Activated naive CD4-positive, alpha-beta T cell treated with anti-CD3 and anti-CD28 coated beads, Interleukin-2, amount 10 ng/mL, durations not matched to agents 7 days and 5 days (primary cell): ENCODE results near the gene PTX4.
A peak's percentile ranks its signal among the peaks of the same experiment; 100 is the strongest.

Source experiments
- CTCF ChIA-PET: fragments of 350-600 bp; sonication (Branson Sonifier 250); formaldehyde crosslinking; loops from one replicate; lab custom pipeline; 2021; ENCODE audit warnings: antibody characterized with exemption; lab: Charles Lee
- DNase-seq: peaks from one replicate; pipeline ENCODE4 v3.0.0-alpha.2; 2020
- H3K27ac Mint-ChIP-seq: one replicate; pipeline ENCODE4 v1.8.0; 2021; ENCODE audit warnings: mild to moderate bottlenecking, moderate library complexity, mixed read lengths
- H3K27me3 Mint-ChIP-seq: one replicate; pipeline ENCODE4 v1.8.0; 2021; ENCODE audit warnings: mild to moderate bottlenecking, mixed read lengths
- H3K36me3 Mint-ChIP-seq: one replicate; pipeline ENCODE4 v1.8.0; 2021; ENCODE audit warnings: mixed read lengths
- H3K4me1 Mint-ChIP-seq: one replicate; pipeline ENCODE4 v1.8.0; 2021; ENCODE audit warnings: mixed read lengths
- H3K4me3 Mint-ChIP-seq: one replicate; pipeline ENCODE4 v1.8.0; 2021; ENCODE audit warnings: mild to moderate bottlenecking, moderate library complexity, mixed read lengths
- H3K9me3 Mint-ChIP-seq: one replicate; pipeline ENCODE4 v1.8.0; 2021; ENCODE audit warnings: mixed read lengths

The PTX4 gene

DNA sequence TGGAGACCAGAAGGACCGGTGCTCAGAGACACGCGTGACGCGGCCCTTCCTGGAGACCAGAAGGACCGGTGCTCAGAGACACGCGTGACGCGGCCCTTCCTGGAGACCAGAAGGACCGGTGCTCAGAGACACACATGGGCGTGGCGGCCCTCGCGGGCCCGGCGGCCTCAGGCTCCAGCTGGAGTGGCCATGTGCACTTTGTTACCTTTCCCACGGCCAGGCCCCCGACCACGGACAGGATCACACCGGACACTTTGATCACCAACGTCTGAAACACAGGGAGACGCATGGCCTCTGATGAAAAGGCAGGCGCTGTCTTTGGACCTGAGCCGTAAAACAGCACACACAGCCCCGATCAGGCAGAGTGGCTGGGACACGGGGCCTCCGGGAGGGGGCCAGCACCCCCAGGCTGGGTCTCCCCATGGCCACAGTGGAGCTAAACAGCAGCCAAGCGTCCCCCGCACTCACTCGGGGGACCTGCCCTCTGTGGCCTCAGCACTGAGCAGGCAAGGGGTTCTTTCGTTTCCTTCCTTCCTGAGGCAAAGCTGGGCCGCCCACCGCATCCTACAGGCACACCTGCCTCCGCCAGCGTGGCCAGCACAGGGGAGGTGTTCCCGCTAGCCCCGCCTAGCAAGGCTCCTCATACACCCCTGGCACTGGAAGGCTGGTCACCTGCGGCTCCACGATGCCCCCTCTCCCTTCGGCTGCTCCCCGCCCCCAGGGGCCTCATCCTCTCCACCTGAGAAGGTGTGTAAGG is 31.1 kb downstream of the PTX4 start:
- no peak overlapping the region for H3K27ac Mint-ChIP-seq
- H3K4me3 Mint-ChIP-seq: no peak overlapping the region
- CTCF ChIA-PET: no interaction called here

DNA sequence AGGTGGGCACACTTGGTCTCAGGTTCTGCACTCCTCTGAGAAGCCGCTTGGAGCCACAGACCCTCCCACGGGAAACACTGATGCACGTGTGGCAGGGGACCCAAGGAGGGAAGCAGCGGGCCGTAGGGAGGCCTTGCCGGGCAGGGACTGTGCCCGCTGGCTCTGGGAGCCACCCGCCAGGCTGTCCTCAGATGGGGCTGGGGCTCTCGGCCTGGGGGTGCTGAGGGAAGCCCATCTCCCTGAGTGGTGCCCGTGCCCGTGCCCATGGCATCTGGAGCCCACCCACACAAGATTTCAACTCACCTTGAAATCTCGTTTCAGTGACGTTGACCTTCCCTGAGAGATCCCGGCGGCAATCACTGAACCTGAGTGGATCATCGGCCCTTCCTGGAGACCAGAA is 31.8 kb downstream of the PTX4 start:
- H3K9me3 Mint-ChIP-seq: no peaks in the 10 kb centered on the region
- peaks cover 3% of the 10 kb centered on the region for H3K36me3 Mint-ChIP-seq
- CTCF ChIA-PET: no interaction called here
- no peak for DNase-seq
- H3K4me1 Mint-ChIP-seq: peaks cover 14% of the 10 kb centered on the region
- no peak overlapping the region for H3K4me3 Mint-ChIP-seq
- no peaks in the 10 kb centered on the region for H3K27me3 Mint-ChIP-seq
- H3K27ac Mint-ChIP-seq: no peak overlapping the region

More for the DNA sequence above, 31.1 kb downstream of the PTX4 start:
- Mint-ChIP-seq H3K36me3 (peaks cover 4% of the 10 kb centered on the region), H3K9me3 (no peaks in the 10 kb centered on the region), H3K27me3 (no peaks in the 10 kb centered on the region), H3K4me1 (peaks cover 14% of the 10 kb centered on the region)
- DNase-seq: no peak

DNA sequence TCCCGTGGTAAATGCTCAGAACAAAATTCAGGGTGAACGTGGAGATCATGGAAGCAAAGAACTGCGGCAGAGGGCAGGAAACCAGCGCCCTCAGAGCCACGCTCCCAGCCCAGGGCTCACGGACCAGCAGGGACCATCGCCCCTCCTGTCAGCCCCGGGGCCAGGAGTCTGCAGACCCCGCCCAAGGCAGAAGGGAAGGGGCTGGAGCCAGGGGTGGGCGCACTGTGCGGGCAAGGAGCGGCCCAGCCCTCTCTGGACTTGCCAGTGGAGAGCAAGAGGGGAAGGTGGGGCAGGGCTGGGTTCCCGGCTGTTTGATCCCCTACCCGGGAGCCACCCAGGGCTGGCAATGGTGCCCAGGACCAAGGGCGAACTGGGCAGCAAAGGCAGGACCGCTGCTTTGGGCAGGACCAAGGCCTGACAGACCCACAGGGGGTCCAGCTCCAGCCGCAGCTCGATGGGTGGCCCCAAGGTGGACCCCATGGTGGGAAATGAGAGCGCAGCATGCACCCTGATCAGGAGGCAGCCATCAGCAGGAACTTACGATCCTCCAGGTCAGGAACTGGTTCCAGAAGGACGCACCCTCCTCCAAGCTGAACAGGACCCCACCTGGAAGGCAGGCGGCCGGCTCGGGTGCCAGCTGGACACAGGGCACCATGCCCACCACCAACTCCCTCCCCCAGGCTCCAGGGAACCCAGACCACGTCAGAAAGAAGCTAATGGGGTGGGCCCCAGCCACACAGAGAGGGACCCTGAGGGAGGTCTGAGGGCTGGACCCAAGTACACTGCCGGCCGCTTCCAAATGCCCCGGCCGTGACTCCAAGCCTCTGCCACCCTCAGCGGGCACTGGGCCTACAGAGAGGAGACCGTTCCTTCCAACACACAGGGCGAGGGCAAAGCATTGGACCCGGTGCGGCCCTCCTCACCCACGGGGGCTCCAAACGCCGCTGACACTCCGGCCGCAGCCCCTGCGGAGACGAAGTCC is 33.3 kb downstream of the PTX4 start:
- no peak for DNase-seq
- Mint-ChIP-seq H3K4me1 (peaks cover 14% of the 10 kb centered on the region), H3K36me3 (peaks cover 3% of the 10 kb centered on the region), H3K27me3 (no peaks in the 10 kb centered on the region), H3K9me3 (no peaks in the 10 kb centered on the region), H3K4me3 (no peak overlapping the region), H3K27ac (no peak overlapping the region)
- CTCF ChIA-PET: no interaction called here

DNA sequence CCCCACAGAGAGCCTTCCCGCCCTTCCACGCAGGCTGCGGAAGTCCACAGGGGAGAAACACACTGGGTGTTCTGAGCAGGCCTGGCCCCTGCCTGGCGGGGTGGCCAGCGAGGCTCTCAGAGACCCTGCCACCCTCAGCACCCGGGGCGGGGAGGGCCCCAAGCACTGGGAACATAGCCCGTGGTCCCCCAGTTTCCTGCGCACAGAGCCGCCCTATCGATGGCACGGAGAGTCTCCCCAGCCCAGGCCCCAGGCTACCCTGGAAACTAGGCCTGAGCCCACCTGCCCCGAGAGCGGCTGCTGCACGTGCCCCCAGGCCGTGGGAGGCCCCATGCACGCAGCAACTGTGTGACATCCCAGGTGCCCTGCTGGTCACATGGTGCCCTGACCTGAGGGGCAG is 34.2 kb downstream of the PTX4 start:
- Mint-ChIP-seq H3K9me3 (no peaks in the 10 kb centered on the region), H3K36me3 (peaks cover 3% of the 10 kb centered on the region), H3K4me1 (peaks cover 14% of the 10 kb centered on the region), H3K27ac (peak overlapping the region; percentile 89), H3K4me3 (no peak overlapping the region), H3K27me3 (no peaks in the 10 kb centered on the region)
- DNase-seq: no peak
- CTCF ChIA-PET: no interaction called here

DNA sequence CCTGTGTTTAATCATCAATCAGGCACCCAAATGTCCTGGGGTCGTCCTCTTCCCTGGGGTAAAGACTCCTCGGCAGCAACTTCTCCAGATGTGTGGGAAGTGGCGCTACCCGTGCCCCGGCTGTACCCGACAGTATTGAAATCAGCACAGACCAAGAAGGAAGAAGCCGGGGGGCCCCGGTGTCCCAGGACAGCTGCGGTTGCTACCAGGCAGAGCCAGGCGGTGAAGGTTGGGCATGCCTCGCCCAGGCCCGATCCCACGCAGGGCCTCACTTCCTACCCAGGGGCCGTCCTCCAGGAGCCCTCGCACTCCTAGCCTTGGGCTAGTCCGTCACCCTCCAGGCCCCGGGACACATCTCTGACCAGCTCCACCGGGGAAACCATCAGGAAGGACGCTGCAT is 35.4 kb downstream of the PTX4 start:
- Mint-ChIP-seq H3K9me3 (no peaks in the 10 kb centered on the region), H3K27ac (peak overlapping the region; percentile 89), H3K4me3 (peak overlapping the region; percentile 38), H3K36me3 (peaks cover 3% of the 10 kb centered on the region), H3K4me1 (peaks cover 9% of the 10 kb centered on the region), H3K27me3 (no peaks in the 10 kb centered on the region)
- DNase-seq: no peak
- CTCF ChIA-PET: no interaction called here

DNA sequence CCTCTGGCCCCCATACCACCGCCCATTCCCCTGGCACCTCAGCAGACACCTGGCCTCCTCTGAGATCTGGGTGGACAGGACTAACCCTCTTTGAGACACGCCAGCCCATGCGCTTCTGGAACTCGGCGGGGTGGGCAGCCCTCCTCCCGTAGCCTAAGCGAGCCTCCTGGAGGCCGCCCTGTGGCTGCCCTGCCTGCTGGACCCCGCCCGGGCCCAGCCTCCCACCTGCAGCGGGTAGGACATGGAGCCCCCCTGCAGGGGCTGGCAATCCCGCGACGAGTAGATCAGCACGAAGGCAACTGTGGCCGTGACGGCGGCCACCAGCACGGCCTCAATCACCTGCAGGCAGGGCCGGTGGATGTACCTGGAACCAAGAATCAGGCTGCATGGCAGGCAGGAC is 36.2 kb downstream of the PTX4 start:
- Mint-ChIP-seq H3K4me1 (peaks cover 9% of the 10 kb centered on the region), H3K36me3 (peaks cover 5% of the 10 kb centered on the region), H3K27me3 (no peaks in the 10 kb centered on the region), H3K27ac (no peak overlapping the region), H3K9me3 (no peaks in the 10 kb centered on the region), H3K4me3 (no peak overlapping the region)
- CTCF ChIA-PET: no interaction called here
- DNase-seq: no peak

DNA sequence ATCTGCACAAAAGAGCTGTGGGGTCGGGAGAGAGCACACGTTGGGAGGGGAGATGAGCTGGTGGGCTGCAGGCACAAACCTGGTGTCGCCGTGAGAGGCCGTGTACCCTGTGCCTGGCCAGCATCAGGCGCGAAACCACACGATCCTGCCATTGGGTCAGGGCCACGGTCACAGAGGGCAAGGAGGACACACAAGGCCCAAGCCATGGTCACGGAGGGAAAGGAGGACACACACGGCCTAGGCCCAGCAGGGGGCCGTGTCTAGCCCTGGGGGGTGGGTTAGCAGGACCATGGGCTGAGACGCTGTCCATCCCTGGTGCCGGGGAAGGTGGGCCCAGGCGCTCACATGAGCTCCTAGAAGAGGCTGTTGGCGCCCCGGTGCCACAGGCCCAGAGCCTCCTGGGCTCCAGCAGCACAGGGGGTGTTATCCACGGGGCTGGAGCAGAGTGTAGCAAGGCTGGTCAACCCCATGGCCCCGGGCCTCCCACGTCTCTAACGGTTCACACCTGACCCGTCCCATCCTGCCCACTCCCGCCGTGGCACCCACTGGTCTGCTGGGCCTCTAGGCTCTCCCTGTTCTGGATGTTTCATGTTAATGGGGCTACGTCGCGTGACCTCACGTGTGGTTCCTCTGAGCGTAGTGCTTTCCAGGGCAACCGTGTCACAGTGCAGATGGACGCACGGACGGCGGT is 36.9 kb downstream of the PTX4 start:
- no peak for DNase-seq
- H3K4me1 Mint-ChIP-seq: peaks cover 9% of the 10 kb centered on the region
- no peaks in the 10 kb centered on the region for H3K9me3 Mint-ChIP-seq
- CTCF ChIA-PET: no interaction called here
- no peaks in the 10 kb centered on the region for H3K27me3 Mint-ChIP-seq
- peaks cover 5% of the 10 kb centered on the region for H3K36me3 Mint-ChIP-seq
- H3K27ac Mint-ChIP-seq: no peak overlapping the region
- no peak overlapping the region for H3K4me3 Mint-ChIP-seq

DNA sequence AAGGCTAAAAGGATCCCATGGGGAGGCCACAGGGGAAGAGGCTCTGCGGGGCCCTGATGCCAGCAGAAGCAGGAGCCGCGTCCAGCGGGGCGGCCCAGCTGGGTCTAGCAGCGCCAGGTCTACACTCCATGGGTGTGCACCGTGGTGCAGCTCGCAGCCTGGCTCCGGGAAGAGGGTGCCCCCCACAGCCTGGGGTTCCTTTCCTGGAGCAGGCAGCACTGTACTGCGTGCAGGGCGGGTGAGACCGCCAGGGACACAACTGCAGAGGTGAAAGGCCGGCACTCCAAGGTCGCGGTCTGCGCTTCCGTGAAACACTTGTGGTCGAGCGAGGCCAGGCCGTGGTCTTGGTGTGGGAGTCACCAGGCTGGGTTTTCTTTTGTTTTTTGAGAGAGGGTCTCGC is 37.9 kb downstream of the PTX4 start:
- peaks cover 9% of the 10 kb centered on the region for H3K4me1 Mint-ChIP-seq
- CTCF ChIA-PET: no interaction called here
- DNase-seq: no peak

DNA sequence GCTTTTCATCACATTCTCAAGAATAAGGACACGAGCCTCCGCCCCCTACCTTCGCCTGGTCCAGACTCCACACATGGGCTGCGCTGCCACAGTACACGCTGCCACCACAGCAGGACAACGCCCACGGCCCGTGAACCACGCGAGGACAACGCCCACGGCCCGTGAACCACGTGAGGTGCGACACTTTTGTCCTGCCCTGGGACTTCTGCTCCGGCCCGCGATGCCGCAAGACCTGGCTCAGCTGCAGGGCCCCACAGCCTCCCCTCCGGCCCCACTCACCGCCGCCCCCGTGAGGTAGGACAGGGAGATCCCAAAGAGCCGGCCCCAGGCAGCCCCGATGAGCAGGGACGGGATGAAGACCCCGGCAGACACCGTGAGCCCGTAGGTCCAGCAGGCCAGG is 38.5 kb downstream of the PTX4 start:
- Mint-ChIP-seq H3K27me3 (no peaks in the 10 kb centered on the region), H3K36me3 (peaks cover 5% of the 10 kb centered on the region), H3K9me3 (no peaks in the 10 kb centered on the region), H3K4me1 (peaks cover 9% of the 10 kb centered on the region), H3K27ac (no peak overlapping the region), H3K4me3 (no peak overlapping the region)
- no peak for DNase-seq
- CTCF ChIA-PET: no interaction called here

More for the DNA sequence above, 37.9 kb downstream of the PTX4 start:
- no peaks in the 10 kb centered on the region for H3K9me3 Mint-ChIP-seq
- no peak overlapping the region for H3K4me3 Mint-ChIP-seq
- H3K27ac Mint-ChIP-seq: no peak overlapping the region
- peaks cover 5% of the 10 kb centered on the region for H3K36me3 Mint-ChIP-seq
- no peaks in the 10 kb centered on the region for H3K27me3 Mint-ChIP-seq

DNA sequence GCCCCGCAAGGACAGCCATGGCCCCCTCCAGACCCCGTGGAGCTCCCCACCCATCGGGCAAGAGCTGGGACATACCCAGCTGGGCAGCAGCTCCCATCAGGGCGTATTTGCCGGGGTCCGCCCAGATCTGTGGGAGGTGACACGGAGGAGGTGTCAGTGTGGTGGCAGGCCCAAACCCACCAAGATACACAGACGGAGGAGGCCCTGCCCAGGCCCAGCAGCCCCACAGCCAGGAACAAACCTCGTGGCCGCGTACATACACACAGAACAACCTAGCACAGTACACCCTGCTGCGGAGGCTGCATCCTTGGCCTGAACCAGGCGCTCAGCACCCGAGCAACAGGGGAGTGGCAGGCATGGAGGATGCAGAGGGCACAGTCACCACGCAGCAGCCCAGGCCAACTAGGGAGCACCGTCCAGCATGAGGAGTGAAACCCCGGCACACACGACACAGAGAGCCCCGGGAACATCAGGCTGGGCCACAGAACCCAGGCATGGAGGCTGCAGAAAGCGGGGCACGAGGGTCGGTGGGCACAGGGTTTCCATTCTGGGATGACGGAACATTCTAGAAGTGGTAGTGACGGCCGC is 39.4 kb downstream of the PTX4 start:
- Mint-ChIP-seq H3K9me3 (no peaks in the 10 kb centered on the region), H3K27ac (no peak overlapping the region), H3K4me1 (peaks cover 8% of the 10 kb centered on the region), H3K27me3 (no peaks in the 10 kb centered on the region), H3K36me3 (peaks cover 5% of the 10 kb centered on the region), H3K4me3 (no peak overlapping the region)
- no peak for DNase-seq
- CTCF ChIA-PET: no interaction called here

DNA sequence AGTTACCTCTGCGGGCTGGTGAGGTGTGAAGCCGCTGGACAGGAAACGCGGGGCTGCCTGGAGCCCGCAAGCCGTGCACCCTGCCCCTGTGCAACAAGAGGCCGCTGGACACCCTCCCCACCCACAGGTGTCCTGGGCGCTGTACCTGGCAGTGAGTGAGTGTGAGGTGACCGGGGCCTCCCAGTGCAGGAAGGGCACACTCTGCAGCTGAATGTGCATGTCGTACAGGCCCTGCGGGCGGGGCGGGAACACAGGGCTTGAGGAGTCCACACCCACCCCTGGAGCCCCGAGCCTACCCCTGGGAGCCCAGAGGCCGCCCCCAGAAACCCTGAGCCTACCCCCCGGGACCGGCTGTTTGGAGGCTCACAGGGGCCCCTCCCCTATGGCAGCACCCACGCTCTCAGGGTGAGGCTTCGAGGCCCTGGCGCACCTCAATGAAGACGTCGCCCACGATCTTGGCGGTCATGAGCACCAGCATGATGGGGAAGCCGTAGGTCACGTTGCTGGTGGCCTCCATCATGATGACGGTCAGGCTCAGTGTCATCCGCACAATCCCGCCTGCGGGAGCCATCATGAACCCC is 40.1 kb downstream of the PTX4 start:
- Mint-ChIP-seq H3K27me3 (no peaks in the 10 kb centered on the region), H3K27ac (no peak overlapping the region), H3K4me3 (no peak overlapping the region), H3K4me1 (peaks cover 2% of the 10 kb centered on the region), H3K36me3 (peaks cover 3% of the 10 kb centered on the region), H3K9me3 (no peaks in the 10 kb centered on the region)
- CTCF ChIA-PET: no interaction called here
- no peak for DNase-seq

DNA sequence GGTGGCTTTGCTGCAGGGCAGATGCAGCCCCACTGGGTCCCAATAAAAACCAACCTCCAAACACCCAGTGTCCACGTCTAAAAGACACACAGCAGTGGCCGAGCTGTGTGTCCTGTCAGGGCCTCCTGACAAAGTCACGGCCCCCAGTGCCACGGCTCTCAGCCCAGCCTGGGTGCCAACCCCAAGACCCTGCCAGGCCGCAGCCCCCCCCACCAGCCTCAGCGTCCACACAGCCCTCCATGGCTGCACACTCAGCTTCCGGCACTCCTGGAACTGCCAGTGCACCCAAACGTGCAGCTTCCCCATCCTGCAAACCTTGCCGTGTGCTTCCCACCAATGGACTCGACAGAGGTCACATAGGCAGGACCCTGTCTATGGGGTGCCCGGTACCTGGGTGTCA is 40.8 kb downstream of the PTX4 start:
- CTCF ChIA-PET: no interaction called here
- no peak overlapping the region for H3K4me3 Mint-ChIP-seq
- H3K27me3 Mint-ChIP-seq: no peaks in the 10 kb centered on the region
- H3K36me3 Mint-ChIP-seq: peaks cover 3% of the 10 kb centered on the region
- DNase-seq: no peak
- no peaks in the 10 kb centered on the region for H3K9me3 Mint-ChIP-seq
- no peak overlapping the region for H3K27ac Mint-ChIP-seq
- H3K4me1 Mint-ChIP-seq: no peaks in the 10 kb centered on the region

DNA sequence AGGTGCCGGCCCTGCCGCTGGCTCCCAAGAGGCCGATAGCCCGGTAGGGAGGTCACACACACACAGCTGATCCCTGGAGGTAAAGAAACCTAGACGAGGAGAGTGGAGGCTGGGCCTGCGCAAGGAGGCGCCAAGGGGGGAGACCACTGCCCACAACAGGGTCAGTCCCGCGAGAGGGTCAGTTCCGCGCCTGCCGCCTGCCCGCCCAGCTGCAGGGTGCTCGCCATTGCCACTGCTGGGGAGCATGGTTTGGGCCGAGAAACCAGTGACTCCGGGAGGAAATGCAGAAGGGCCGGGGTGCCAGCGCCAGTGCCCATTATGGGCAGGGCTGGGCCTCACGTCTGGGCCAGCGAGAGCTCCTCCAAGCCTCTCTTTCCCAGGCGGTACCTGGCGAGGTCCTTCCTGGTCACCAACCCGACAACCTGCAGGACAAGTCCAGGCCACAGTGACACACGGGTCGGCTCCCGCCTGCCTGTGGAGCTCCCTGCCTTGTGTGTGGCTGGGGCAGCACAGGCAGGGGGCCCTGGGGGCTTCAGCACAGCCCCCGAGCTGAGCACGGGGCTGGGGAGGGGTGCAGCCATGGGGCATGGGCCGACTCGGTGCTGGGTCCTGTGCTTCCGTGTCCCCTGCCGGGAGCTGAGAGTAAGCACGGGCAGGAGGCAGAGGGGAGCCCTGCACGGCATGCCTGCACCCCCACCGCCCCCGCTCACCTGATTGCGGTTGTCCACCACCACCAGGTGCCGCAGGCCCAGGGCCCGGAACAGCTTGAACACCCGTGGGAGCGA is 42.3 kb downstream of the PTX4 start:
- no peaks in the 10 kb centered on the region for H3K27me3 Mint-ChIP-seq
- H3K9me3 Mint-ChIP-seq: no peaks in the 10 kb centered on the region
- no peak for DNase-seq
- peaks cover 1% of the 10 kb centered on the region for H3K36me3 Mint-ChIP-seq
- H3K27ac Mint-ChIP-seq: no peak overlapping the region
- no peak overlapping the region for H3K4me3 Mint-ChIP-seq
- CTCF ChIA-PET: no interaction called here
- no peaks in the 10 kb centered on the region for H3K4me1 Mint-ChIP-seq
